Endometrial microvascular endothelial cells (primary cell): ENCODE data around the gene RAB11B. TPM values are rescaled to one million over a fixed set of nuclear protein-coding genes. Genes with fewer than 3 reads are reported as not detected.
"Not testable (repeated sequence)": the region's sequence is repeated elsewhere in the genome, so short reads cannot be mapped to it uniquely, and the experiment has no call there.

ENCODE experiments used
- in situ Hi-C: cut with HindIII; loops from 2 replicates; pipeline ENCODE4 v1.10.0; 2017; ENCODE audit warnings: low sequenced_read_pairs, low pct_unique_long_range_greater_than_20kb; ENCODE audit errors: inconsistent ontology term
- total RNA-seq: library from RNA; depleted of rRNA; stranded (reverse); fragments of >200 nt; gene quantifications from one replicate; pipeline ENCODE4 v1.2.3, GENCODE V29; 2015; ENCODE audit errors: inconsistent ontology term

Gene RAB11B
- total RNA-seq, 1 donor from 2014 or later = 16.4 TPM

DNA sequence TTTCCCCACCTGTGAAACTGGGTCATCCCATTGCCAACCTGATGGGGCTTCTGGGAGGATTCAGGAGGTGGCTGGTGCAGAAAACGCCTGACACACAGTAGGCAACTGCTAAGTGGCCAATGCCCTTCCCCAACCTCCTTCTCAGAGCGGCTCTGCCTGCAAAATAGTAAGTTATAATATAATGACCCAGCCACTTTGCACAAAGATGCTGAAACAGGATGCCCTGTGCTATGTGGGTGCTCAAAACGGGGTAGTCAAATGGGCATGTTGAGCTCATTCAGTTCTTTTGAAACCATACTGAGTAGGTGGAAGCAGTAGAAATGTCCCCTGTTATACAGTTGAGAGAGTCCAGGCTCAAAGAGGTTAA, 23.5 kb downstream of the RAB11B start:
- in situ Hi-C loops = no loop called here

DNA sequence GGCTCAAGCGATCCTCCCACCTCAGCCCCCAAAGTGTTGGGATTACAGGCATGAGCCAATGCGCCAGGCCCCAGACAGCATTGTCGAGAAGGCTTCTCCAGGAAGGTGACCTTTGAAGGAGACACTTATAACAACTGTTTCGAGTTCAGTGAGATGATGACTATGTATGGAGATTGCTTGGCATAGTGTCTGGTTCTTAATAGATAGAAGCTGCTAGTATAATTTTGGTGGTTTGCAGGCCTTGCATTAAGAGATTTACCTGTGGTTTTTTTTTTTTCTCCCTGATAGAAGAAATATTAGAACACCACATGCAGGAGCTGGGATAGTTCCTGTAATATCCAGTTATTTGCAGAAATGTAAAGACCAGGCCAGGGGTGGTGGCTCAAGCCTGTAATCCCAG, 26.6 kb downstream of the RAB11B start:
- in situ Hi-C loops = no loop called here

- in situ Hi-C loops = no loop called here
These were observed 31.6 kb downstream of the RAB11B start for GRCh38 chr19:8421484-8422461.

DNA sequence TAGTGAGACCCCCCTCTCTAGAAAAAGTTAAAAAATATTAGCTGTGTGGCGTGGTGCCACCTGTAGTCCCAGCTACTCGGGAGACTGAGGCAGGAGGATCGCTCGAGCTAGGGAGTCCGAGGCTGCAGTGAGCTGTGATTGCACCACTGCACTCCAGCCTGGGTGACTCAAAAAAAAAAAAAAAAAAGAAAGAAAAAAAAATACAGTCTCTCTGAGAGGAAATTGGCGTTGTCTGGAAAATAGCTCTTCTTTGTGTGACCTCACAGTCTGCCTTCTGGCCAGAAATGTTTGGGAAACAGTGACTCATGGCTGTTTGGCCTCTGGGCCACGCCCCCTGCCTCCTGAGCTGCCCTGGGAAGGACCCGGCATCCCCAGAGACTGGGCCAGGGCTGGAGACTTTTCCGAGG, 33.7 kb downstream of the RAB11B start:
- in situ Hi-C loops = no loop called here

GRCh38 chr19:8425331-8425730, 35.2 kb downstream of the RAB11B start:
- in situ Hi-C loops = not testable (repeated sequence)

- in situ Hi-C loops = no loop called here
These were observed 36.1 kb downstream of the RAB11B start for GRCh38 chr19:8426283-8426682.

DNA sequence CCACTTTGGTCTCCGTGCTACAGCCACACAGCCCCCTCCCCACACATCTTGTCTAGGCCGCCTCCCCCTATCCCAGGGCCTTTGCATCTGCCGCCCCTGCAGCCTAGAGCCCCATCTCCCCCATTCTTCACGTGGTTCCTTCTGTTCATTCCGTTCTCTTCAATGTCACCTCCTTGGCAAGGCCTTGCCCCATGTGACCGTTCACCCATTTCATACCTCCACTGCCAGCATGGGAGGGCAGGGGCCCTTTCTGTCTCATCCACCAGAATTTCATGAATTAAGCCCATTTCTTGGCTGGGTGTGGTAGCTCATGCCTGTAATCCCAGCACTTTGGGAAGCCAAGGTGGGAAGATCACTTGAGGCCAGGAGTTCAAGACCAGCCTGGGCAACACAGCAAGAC, 38.9 kb downstream of the RAB11B start:
- in situ Hi-C loops = no loop called here

- in situ Hi-C loops = no loop called here
These were observed 39.7 kb downstream of the RAB11B start for GRCh38 chr19:8429826-8430225.

DNA sequence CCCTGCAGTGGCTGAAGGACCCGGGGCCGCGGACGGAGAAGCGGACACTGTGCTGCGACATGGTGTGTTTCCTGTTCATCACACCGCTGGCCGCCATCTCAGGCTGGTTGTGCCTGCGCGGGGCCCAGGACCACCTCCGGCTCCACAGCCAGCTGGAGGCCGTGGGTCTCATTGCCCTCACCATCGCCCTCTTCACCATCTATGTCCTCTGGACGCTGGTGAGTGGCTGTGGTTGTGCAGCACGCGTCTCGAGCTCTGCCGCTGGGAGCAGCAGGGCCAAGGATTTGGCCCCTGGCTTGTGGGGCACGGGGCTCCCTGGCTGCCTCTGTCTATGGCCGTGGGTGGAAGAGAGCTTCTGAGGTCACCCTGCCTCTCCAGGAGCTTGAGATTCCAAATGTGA, 40.5 kb downstream of the RAB11B start:
- in situ Hi-C loops = no loop called here

DNA sequence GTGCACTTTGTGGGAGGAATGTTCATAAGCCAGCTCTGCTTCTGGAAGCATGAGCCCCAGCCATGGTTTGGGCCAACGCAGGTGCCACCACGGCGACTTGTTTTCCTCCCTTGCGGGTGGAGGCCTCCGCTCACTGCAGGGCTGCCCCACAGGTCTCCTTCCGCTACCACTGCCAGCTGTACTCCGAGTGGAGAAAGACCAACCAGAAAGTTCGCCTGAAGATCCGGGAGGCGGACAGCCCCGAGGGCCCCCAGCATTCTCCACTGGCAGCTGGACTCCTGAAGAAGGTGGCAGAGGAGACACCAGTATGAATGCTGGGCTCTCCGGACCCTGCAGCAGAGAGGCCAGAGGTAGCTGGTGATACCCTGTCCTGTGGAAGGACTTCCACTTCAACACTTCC, 48.1 kb downstream of the RAB11B start:
- in situ Hi-C loops = no loop called here

DNA sequence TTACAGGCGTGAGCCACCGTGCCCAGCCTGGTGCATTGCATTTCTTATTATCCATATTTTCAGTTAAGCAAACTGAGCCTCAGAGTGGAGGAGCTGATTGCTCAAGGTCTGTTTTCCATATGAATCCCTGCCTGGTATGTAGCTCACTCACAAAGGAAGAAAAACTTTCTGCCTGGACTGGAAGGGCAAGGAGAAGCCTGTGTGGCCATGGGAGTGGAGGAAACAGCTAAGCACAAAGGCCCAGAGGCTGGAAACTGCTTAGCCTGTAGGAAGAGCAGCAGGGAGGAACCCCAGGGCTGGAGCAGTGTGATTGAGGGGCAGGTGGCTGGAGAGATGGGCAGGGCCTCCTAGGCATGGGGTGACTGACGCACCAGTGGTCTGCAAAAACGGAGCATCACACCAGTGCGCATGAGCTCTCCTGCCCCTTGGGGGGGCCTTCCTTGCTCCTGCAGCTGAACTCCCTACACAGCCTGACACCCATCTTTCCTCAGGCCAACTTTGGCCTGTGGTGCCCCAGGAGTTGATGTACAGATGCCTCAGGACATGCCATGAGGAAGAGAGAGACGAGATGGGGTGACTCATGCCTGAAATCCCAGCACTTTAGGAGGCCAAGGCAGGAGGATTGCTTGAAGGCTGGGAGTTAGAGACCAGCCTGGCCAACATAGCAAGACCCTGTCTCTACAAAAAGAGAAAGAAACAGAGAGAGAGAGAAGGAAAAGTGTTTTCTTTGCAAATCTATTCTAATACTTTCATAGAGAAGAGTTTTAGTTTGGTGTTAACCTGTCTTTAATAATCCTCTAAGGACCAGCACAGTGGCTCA, 51.8 kb downstream of the RAB11B start:
- in situ Hi-C loops = no loop called here

DNA sequence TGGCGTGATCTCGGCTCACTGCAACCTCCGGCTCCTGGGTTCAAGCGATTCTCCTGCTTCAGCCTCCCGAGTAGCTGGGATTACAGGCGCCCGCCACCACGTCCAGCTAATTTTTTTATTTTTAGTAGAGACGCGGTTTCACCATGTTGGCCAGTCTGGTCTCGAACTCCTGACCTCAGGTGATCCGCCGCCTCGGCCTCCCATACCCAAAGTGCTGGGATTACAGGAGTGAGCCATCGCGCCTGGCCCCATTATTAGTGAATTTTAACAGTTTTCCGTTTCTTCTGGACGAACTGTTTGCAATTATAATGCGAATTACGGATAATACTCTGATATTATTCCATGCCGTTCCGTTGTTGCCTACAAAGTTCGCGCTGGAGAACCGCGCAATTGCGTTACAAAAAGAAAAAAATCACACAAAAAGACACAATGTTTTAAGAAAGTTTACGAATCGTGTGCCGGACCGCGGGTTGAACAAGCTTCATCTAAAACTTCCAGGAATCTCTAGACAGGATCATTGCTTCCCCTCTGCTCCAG, 54.0 kb downstream of the RAB11B start:
- in situ Hi-C loops = not testable (repeated sequence)

GRCh38 chr19:8444677-8445487, 54.7 kb downstream of the RAB11B start, which contains the start of gene HNRNPM:
Gene HNRNPM (plus strand): TSS chr19:8444975. CDS start chr19:8444999, 24 bp downstream.
- in situ Hi-C loops = no loop called here

DNA sequence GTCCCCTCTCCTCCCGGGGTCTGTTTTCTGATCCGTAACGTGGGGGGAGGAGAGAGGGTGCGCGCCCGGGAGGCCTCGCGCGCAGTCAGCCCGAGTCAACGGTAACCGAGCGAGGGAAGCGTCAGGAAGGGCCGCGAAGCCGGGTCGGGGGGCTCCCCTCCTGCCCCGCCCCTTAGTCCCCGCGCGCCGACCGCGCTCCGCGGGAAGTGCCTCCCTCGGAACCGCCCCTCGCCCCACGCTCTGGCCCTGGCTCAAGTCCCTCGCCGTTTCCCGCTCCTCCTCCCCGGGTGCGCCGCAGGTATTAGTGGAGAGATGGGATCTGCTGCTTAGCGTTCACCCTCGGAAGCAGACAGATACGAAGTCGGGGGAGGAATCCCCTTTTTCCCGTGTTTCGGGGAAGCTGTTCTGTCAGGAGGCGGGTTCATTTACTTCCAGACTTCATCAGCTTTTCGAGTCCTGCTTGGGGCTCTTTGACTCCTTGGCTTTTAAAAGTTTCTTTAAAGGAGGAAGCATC, 55.4 kb downstream of the RAB11B start:
- in situ Hi-C loops = no loop called here

- in situ Hi-C loops = no loop called here
These were observed 56.0 kb downstream of the RAB11B start for GRCh38 chr19:8446061-8446709.

DNA sequence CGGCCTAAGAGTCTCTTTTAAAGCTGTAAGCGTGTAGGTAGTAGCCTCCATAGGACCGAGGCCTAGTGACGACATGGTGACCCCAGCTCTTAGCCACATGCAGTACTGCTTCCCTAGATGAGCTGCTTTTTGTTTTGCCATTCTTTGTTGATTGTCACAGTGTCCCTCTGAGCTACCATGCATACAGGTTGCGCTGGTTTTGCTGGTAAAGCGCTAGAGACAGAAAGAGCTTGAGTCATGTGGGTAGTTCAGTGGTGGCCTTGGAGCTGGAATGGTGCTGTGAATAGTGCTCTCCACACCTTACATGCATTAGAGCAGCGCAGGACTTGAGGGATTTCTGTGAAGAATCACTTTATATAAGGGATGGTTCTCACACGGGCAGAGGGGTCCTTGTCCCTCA, 59.7 kb downstream of the RAB11B start:
- in situ Hi-C loops = no loop called here

GRCh38 chr19:8451377-8451776, 61.2 kb downstream of the RAB11B start:
- in situ Hi-C loops = no loop called here

GRCh38 chr19:8451885-8452284, 61.7 kb downstream of the RAB11B start:
- in situ Hi-C loops = no loop called here
